ENCODE measurements around the gene PLXDC2. TPM values are rescaled to one million over a fixed set of nuclear protein-coding genes. Genes with fewer than 3 reads are reported as not detected.

The PLXDC2 gene
- total RNA-seq, 1 experiment from 2014 or later, result 38.7 TPM

DNA sequence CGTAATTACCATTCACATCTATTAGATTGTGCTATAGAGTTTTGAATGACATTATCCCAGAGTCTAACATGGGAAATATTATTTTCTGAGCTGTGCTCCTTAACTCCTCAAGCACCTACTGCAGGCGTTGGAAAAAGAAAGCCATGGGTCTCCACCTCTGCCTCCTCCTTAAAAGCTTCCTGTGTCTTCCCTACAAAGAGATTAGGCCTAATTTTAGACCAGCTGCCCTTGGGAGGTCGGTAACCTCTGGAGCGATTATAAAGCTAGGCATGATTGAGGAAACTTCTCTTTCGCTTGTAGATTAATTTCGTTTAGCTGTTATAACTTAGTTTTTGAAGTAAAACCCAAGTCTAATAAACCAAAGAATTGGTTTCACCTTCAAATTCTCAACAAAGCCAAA lies 75.2 kb downstream of the PLXDC2 start:
- Histone ChIP-seq H3K27ac (ENCODE audit: insufficient read length, low read depth, low read length) (no peak overlapping the region), H2BK5ac (ENCODE audit: insufficient read length, low read length) (no peak overlapping the region), H2BK15ac (ENCODE audit: low read depth, low read length) (no peak overlapping the region), H2AK5ac (ENCODE audit: insufficient read length, low read length) (no peak overlapping the region), H4K8ac (replicated peaks; ENCODE audit: insufficient read length, low read depth, low read length) (no peak overlapping the region), H4K91ac (ENCODE audit: insufficient read length, low read depth, low read length) (no peak overlapping the region), H3K4ac (ENCODE audit: low read depth, low read length) (no peak overlapping the region), H3K56ac (ENCODE audit: insufficient read length, low read depth, low read length) (no peak overlapping the region), H3K14ac (ENCODE audit: insufficient read depth, low read length) (no peak overlapping the region), H3K27me3 (ENCODE audit: insufficient read depth, low read length) (no peaks in the 10 kb centered on the region), H4K5ac (ENCODE audit: insufficient read length, low read depth, low read length) (no peak overlapping the region), H3K9me3 (ENCODE audit: control insufficient read depth, low read depth, low read length) (no peaks in the 10 kb centered on the region), H4K20me1 (ENCODE audit: control insufficient read depth, insufficient read depth, insufficient read length) (no peaks in the 10 kb centered on the region), H3K79me2 (ENCODE audit: insufficient read depth, low read length) (peaks cover 2% of the 10 kb centered on the region; the same call in 1 of the 2 replicates), H2BK120ac (ENCODE audit: low read depth, low read length, poor library complexity, severe bottlenecking) (no peak overlapping the region), H3K9ac (ENCODE audit: extremely low read depth, insufficient read length, low read length) (no peak overlapping the region), H2BK12ac (ENCODE audit: insufficient read length, low read depth, low read length) (no peak overlapping the region), H3K23ac (ENCODE audit: insufficient read length, low read depth, low read length) (no peak overlapping the region), H3T11ph (ENCODE audit: low read length) (no peak overlapping the region), H3K4me2 (ENCODE audit: insufficient read depth, insufficient read length, low read length) (no peak overlapping the region), H3K79me1 (ENCODE audit: insufficient read depth, low read depth, low read length, poor library complexity, severe bottlenecking) (peaks cover 15% of the 10 kb centered on the region), H3K18ac (ENCODE audit: insufficient read length, low read depth, low read length) (no peak overlapping the region), H3K23me2 (ENCODE audit: insufficient read length, low read depth, low read length, poor library complexity, severe bottlenecking) (no peaks in the 10 kb centered on the region), H2AFZ (ENCODE audit: low read length) (no peak overlapping the region), H3K4me1 (ENCODE audit: insufficient read depth, low read length) (peaks cover 2% of the 10 kb centered on the region; the same call in 1 of the 2 replicates), H2BK20ac (ENCODE audit: low read depth, low read length, poor library complexity, severe bottlenecking) (no peak overlapping the region)
- Mint-ChIP-seq H3K36me3 (ENCODE audit: insufficient read depth in 1 of 3, low read depth in 3 of 3) (peaks cover 2 to 8% (median 7%) of the 10 kb centered on the region in 3 experiments; a peak in 5 of 7 replicates), H3K9me3 (no peaks in the 10 kb centered on the region; a peak in 1 of 5 replicates), H3K27me3 (ENCODE audit: low read depth) (no peaks in the 10 kb centered on the region), H3K4me3 (peak overlapping the region in 1 of 2 experiments; percentile 43; a peak in 1 of 5 replicates), H3K27ac (peak overlapping the region in 2 of 3 experiments; percentile 77 to 89; a peak in 4 of 7 replicates), H3K4me1 (peaks cover 24 to 37% of the 10 kb centered on the region in 2 experiments)
- TF ChIP-seq, protein P1, sequence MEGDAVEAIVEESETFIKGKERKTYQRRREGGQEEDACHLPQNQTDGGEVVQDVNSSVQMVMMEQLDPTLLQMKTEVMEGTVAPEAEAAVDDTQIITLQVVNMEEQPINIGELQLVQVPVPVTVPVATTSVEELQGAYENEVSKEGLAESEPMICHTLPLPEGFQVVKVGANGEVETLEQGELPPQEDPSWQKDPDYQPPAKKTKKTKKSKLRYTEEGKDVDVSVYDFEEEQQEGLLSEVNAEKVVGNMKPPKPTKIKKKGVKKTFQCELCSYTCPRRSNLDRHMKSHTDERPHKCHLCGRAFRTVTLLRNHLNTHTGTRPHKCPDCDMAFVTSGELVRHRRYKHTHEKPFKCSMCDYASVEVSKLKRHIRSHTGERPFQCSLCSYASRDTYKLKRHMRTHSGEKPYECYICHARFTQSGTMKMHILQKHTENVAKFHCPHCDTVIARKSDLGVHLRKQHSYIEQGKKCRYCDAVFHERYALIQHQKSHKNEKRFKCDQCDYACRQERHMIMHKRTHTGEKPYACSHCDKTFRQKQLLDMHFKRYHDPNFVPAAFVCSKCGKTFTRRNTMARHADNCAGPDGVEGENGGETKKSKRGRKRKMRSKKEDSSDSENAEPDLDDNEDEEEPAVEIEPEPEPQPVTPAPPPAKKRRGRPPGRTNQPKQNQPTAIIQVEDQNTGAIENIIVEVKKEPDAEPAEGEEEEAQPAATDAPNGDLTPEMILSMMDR (conservative IDR thresholded peaks at IDR 0.05), result no peak
- no CpG with 5 or more reads among the region's 6 CpGs for WGBS (ENCODE audit: extremely low coverage, insufficient read length, low lambda C conversion rate)
- no peak for DNase-seq

Measured in H9 (cell line).